ENCODE measurements around the gene C4orf17. TPM values are rescaled to one million over a fixed set of nuclear protein-coding genes. Genes with fewer than 3 reads are reported as not detected.

Gene C4orf17
- total RNA-seq: not detected in 2 replicates

- Histone ChIP-seq H3K27me3 (ENCODE audit: control insufficient read depth, insufficient read depth, low read length) (no peaks in the 10 kb centered on the region), H3K36me3 (ENCODE audit: control insufficient read depth, insufficient read depth, low read length) (no peaks in the 10 kb centered on the region), H3K4me3 (ENCODE audit: low read depth, low read length) (no peak within 1 kb of the TSS)
- no peak for TF ChIP-seq CTCF (IDR thresholded peaks at IDR 0.05; ENCODE audit: insufficient read depth, low read length, poor library complexity, severe bottlenecking)
- DNase-seq (ENCODE audit: low read depth): no peak
Observed at GRCh38 chr4:99510721-99511120, at the start of gene C4orf17. Gene C4orf17 (plus strand): TSS chr4:99511021. CDS start chr4:99513082, 2,061 bp downstream.

GRCh38 chr4:99461623-99462401, 49.0 kb upstream of the C4orf17 start:
- TF ChIP-seq CTCF (IDR thresholded peaks at IDR 0.05; ENCODE audit: insufficient read depth, low read length, poor library complexity, severe bottlenecking): no peak
- H3K36me3 ChIP-seq (ENCODE audit: control insufficient read depth, insufficient read depth, low read length): no peaks in the 10 kb centered on the region
- H3K27me3 ChIP-seq (ENCODE audit: control insufficient read depth, insufficient read depth, low read length): no peaks in the 10 kb centered on the region
- DNase-seq (ENCODE audit: low read depth): no peak
- H3K4me3 ChIP-seq (ENCODE audit: low read depth, low read length): no peak overlapping the region

GRCh38 chr4:99462875-99463464, 47.9 kb upstream of the C4orf17 start:
- H3K4me3 ChIP-seq (ENCODE audit: low read depth, low read length): no peak overlapping the region
- no peaks in the 10 kb centered on the region for H3K27me3 ChIP-seq (ENCODE audit: control insufficient read depth, insufficient read depth, low read length)
- DNase-seq (ENCODE audit: low read depth): peak; percentile 29
- TF ChIP-seq CTCF (IDR thresholded peaks at IDR 0.05; ENCODE audit: insufficient read depth, low read length, poor library complexity, severe bottlenecking): peak; percentile 75
- H3K36me3 ChIP-seq (ENCODE audit: control insufficient read depth, insufficient read depth, low read length): no peaks in the 10 kb centered on the region

- Histone ChIP-seq H3K27me3 (ENCODE audit: control insufficient read depth, insufficient read depth, low read length) (no peaks in the 10 kb centered on the region), H3K36me3 (ENCODE audit: control insufficient read depth, insufficient read depth, low read length) (no peaks in the 10 kb centered on the region), H3K4me3 (ENCODE audit: low read depth, low read length) (no peak overlapping the region)
- TF ChIP-seq CTCF (IDR thresholded peaks at IDR 0.05; ENCODE audit: insufficient read depth, low read length, poor library complexity, severe bottlenecking): no peak
- DNase-seq (ENCODE audit: low read depth): no peak
Observed at GRCh38 chr4:99463566-99463965, 47.3 kb upstream of the C4orf17 start.

- Histone ChIP-seq H3K4me3 (ENCODE audit: low read depth, low read length) (no peak overlapping the region), H3K36me3 (ENCODE audit: control insufficient read depth, insufficient read depth, low read length) (no peaks in the 10 kb centered on the region), H3K27me3 (ENCODE audit: control insufficient read depth, insufficient read depth, low read length) (no peaks in the 10 kb centered on the region)
- TF ChIP-seq CTCF (IDR thresholded peaks at IDR 0.05; ENCODE audit: insufficient read depth, low read length, poor library complexity, severe bottlenecking): no peak
- DNase-seq (ENCODE audit: low read depth): no peak
Observed at GRCh38 chr4:99467887-99468286, 42.9 kb upstream of the C4orf17 start.

Measured in kidney epithelial cell (primary cell).